ENCODE measurements around the gene MAL.
A peak's percentile ranks its signal among the peaks of the same experiment; 100 is the strongest.

The MAL gene

DNA sequence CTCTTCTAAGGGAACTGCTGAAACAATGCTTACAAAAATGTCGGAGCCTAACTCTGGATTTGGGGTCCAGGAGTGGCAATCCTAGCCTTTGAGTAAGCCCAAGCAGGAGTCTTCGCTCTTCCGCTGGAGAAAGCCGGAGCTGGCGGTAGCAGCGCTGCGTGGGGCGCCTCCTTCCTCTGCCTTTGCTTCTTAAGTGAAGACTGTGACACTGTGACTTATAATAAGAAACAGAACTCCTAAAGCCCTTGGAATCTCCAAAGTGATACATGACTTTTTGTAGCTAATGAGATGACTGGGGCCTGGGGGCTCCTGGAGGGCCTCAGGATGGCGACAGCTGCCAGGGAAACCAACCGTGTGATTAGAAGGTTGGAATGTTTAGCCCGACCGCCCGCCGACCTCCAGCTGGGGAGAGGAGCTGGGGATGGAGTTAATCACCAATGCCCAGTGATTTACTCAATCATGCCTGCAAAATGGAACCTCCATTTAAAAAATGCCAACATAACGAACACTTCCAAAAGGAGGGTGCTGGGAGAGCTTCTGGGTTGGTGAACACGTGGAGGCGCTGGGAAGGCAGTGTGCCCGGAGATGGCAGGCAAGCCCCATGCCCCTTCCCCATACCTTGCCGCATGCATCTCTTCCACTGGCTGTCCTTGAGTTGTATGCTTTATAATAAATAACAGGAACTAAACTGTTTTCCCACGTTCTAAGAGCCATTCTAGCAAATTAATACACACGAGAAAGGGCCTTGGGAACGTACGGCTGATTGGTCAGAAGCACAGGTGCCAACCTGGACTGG lies 29.0 kb upstream of the MAL start:
- no peak for DNase-seq (ENCODE audit: low spot score)

DNA sequence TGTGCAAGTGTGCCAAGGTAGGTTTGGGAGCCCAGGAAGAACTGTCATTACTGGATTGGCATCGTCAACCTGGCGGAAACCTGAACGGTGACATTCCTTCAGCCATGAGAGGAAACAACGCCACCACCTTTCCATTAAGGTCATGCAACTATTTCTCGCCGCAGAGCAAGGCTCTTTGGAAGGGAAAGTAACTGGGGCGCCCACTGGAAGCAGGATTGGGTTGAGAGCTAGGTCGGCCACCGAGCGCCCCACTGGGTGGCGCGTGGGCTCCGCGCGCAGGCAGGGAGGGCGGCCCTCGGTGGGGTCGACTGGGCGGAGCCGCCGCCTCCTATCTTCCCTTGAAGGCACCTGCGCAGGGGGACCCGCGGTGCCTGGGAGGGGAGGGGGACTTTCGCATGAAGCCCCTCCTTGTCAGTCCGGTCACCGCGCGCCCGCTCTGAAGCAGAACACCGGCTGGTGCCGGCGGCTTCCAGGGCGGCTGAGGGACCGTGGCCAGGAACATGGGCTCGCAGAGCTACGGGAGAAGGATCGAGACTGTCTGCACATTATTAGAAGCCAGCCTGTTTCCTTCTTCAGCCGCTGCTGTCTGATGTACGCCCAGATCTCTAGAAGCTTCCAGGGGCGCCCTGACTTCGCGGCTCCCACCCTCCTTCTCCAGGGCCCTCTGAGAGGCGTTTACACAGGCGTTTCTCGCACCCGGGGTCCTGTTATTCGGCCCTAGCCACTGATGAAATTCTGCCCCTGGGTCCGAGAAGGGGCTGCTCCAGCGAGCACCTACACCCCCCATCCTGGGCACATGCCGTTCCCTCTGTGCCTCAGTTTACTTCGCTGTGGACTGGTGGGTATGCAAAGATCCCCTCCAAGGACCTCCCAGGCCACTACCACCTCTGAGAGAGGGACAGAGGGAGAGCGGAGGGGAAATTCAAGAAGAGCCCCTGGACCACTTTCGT lies 27.3 kb upstream of the MAL start:
- no peak for DNase-seq (ENCODE audit: low spot score)

DNA sequence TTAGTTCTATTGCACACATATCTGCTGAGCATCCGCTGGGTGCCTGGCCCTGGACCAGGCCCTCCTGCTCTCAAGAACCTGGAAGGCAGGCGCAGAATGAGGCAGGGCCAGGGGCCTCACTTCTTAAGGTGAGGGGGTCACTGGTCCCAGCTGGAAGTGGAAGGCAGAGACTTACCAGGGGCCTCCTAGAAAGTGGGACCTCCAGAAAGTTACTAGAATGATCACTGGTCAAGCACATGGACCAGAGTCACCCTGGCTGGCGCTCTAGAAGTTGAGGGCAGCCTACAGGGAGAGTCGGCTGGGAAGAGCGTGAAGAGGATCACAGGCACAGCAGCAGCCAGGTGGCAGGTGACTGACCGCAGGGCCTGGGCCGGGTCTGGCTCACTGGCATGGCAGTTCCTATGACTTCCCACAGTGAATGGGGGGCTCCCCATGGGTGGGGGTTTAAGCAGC lies 26.1 kb upstream of the MAL start:
- DNase-seq (ENCODE audit: low spot score) = no peak

DNA sequence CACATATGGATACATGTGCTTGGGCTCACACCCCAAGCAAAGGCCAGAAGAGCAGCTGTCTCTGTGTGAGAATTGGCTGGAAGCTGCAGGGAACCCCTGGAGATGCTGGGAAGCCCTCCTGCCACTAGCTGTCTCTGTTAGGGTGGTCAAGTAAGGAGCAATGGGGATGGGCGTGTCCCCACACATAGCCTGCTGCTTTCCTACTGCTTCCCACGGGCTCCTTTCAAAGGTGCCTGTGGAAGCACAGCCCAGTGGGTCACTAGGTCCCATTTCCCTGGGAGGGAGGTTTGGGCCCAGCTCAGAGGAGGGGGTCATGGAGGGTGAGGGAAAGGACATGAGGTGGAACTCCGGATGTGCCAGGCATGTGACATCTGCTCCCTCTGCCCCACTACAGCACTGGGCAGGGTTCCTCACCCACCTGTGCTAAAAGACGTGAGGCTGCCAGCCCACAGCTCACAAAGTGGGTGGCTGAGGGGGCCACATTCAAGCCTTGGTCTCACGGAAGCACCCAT lies 24.4 kb upstream of the MAL start:
- DNase-seq (ENCODE audit: low spot score) = no peak

DNA sequence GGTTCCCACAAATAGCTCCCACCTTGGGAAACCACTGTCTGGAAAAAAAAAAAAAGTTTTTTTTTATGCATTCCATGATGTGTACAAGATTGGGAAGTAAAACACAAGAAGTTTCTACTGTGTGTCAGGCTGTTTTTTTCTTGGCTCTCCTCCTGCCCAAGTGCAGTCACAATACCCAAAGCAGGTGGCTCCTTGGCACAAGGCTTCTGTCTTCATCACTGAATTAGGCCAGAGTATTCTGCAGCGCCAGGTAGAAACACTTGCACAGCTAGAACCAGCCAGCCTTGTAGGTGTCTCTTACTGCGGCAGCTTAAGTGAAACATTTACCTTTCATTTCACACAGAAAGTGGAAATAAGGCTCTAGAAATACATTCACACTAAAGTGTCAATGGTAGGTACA lies 23.8 kb upstream of the MAL start:
- no peak for DNase-seq (ENCODE audit: low spot score)

DNA sequence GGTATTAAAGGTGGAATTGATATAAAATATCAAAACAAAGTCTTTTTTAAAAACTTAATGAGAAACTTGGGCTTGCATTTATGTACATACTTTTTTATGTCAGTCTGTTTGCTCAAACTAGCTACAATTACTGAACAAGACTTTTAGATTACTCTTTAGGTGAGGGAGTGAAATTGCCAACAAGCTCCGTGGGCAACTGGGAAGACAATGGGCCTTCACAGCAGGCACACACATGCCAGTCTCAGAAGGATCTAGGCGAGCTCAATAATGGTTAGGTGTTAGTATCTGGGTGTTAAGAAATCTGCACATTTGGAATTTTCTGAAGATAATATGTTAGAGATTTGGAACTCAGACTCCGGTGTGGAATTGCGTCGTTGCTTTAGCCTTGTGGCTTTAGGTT lies 23.0 kb upstream of the MAL start:
- no peak for DNase-seq (ENCODE audit: low spot score)

DNA sequence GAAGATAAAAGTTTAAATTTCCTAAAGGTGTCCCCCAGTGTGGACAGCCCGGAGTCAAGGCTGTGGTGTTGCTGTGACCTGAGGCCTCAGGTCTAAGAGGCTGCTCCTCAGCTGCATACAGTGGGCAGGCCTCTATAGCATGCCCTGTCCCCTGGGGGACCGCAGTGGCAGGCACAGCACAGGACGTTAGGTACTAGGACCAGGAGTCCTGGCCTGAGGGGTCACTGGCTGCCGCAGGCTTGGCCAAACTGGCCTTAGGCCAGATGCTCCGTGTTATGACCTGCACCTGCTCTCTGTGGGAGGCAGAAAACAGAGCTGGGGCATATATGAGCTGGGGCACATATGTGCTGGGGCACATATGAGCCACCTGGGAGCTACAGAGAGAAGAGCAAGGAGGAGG lies 21.2 kb upstream of the MAL start:
- no peak for DNase-seq (ENCODE audit: low spot score)

DNA sequence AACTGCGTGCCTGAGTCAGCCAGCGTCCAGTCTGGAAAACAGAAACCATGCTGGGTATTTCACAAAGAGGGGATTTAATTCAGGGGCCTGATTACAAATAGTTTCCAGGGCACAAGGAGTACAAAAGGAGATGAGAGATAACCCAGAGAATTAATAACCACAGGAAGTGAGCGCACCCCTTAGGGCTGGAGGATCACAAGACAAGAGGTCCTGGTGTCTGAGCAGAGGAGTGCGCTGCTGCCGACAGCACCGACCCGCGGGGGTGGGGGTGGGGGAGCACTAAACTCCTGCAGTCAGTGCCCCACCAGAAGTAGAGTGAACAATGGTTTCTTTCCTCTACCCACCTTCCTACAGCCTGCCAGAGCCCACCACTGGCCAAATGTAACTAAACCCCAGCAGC lies 20.8 kb upstream of the MAL start:
- no peak for DNase-seq (ENCODE audit: low spot score)

DNA sequence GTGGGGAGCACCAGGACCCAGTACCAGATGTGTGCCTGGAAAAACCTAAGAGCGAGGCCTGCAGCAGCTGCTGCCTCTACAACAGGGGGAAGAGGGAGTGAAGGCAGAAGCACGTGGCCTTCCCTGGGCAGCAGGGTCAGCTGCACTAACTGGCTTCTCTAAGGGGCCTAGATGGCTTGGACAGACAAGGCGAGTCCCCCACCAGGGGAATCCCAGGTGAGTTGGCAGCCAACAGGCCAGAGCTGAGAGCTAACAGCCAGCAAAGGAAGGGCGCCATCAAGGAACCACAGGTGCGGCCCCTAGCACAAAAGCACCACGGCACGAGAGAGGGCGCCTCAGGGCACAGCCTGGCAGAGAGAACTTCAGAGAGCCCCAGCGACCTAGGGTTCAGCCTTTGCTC lies 19.8 kb upstream of the MAL start:
- no peak for DNase-seq (ENCODE audit: low spot score)

DNA sequence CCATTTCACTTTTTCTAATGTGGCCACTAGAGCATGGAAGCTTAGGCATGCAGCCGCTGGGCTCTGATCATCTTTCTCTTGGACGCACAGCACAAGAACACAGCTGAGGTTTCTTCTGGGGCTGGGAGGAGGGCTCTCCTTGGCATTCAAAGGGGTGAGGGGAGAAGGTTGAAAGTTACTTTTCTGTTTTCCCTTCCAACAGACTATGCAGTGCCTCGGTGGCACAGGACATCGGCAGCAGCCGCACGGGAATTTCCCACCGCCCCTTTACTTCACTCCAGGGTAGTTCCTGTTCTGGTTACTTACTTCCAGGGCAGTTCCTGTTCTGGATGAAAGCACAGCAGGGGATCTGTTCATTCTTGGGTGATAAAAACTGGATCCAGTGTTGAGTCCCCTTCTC lies 18.9 kb upstream of the MAL start:
- DNase-seq (ENCODE audit: low spot score) = no peak

DNA sequence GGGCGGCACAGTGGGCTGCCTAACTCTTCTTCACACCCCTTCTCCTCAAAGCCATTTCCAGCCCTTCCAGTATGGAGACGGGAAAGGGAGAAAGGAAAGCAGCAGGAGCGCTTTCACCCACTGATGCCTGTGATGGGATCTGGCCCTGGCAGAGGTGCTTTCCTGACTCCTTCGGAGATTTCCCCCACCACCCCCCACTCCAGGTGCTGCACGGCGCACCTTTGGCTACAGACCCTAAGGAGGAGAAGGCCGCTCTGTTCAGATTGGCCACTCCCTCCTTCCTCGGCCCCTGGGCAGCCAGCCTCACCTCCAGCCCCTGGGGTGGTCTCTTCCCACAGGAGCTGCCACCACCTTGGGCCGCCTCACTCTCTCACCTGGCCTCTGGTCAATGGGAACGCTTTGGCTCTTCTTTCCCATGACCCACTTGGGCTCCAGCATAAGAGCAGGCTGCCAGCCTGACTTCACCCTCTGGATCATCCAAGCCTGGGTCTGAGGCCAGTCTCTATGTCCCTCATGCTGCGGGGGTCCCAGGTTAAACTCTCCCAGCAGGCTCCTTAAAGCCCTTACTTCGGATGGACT lies 18.4 kb upstream of the MAL start:
- DNase-seq (ENCODE audit: low spot score) = no peak

DNA sequence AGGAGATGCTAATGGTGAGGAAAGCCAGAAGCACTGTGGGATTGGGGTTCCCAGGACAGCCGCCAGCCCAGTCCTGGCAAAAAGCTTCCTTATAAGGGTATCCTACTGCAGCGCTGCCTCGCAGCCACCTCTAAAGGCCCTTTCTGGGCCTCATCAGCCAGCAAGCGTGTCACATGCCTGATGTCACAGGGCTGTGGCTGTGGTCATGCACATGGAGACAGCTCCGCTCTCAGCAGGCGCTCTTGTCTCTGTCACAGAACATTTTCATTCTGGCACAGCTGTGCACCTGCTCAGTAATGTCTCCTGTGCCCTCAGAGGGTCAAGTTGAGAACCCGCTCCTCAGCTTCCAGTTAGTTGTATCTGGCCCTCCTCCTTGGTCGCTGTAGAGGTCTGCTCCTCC lies 17.7 kb upstream of the MAL start:
- DNase-seq (ENCODE audit: low spot score) = peak; percentile 83

DNA sequence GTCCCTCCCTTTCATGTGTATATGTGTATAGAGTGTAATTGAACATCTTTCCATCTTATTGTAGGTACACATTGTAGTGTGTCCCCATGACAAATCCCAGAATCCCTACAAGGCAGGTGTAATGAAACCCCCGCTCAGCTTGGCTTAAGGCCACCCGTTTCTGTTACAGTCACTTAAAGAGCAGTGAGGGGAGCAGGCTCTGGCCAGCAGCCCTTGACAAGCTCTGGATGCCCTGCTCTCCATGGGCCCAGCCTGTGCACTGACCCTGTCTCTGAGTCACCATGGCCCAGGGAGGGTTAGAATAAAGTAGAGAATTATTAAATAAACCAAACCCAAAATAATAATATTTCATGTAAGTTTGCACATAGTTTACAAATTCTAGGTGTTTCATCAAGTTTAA lies 17.2 kb upstream of the MAL start:
- DNase-seq (ENCODE audit: low spot score) = no peak

DNA sequence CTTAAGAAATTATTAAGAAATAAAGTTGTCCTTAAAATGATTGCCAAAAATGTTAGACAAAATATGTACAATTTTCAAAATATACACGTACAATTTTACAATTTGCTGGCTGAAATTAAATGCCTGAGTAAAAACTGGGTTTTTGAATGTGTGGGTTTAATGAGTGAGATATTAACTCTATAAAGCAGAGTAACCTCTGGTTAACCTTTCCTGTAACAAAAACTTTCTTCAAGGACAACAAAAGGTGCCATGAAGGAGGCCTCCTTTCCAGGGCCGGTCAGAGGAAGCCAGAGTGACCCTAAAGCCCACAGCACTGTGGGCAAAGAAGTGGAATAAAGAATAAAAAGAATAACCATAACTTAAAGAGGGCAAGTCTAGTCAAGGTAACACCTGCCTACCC lies 16.5 kb upstream of the MAL start:
- no peak for DNase-seq (ENCODE audit: low spot score)

DNA sequence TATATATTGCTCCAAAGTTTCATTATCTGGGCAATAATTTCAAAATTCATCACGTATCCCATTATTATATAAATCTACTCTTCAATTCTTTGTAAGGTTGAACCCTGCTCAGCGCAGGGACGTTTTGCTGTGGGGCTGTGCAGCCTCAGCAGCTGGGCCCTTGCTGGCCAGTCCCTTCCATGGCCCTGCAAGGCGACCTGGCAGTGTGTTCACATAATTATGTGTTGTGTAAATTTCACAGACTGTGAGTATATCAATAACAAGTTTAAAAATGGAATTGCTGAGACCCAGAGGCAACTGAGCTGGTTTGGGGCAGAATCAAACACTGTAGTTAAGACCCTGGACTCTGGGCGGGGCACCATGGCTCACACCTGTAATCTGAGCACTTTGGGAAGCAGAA lies 16.1 kb upstream of the MAL start:
- no peak for DNase-seq (ENCODE audit: low spot score)

DNA sequence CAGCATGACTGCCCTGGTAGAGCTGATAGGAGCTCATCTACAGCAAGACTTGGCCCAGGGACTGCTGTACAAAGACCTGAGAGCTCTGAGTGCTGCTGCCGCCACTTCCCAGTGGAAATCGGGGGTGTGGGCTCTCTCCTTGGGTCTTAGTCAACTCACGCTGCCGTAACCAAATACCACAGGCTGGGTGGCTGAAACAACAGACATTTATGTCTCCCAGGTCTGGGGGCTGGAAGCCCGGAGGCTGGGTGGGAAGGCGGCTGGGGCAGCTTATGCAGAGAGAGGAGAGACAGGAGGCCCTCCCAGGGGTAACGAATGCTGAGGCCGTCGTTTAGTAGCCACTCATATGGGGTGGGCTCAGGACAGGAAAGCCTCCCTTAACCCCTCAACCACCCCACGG lies 15.4 kb upstream of the MAL start:
- no peak for DNase-seq (ENCODE audit: low spot score)

DNA sequence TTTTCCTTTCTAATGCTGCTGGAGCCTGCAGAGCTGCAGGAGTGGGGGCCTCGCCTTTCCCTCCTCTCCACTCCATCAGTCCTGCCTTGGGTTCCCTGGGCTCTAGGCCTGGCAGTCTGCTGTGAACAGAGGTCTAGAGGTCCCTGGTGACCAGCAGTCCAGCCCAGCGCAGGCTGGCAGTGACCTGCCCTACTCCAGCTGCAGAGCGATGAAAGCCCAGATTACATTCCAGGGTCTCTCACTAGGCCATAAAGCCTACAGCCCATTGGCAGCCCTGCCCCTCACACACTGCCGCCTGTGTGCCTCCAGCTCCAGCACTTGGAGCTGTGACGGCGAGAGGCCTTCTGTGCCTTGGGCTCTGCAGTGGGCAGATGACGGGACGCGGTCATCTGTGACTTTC lies 14.8 kb upstream of the MAL start:
- no peak for DNase-seq (ENCODE audit: low spot score)

DNA sequence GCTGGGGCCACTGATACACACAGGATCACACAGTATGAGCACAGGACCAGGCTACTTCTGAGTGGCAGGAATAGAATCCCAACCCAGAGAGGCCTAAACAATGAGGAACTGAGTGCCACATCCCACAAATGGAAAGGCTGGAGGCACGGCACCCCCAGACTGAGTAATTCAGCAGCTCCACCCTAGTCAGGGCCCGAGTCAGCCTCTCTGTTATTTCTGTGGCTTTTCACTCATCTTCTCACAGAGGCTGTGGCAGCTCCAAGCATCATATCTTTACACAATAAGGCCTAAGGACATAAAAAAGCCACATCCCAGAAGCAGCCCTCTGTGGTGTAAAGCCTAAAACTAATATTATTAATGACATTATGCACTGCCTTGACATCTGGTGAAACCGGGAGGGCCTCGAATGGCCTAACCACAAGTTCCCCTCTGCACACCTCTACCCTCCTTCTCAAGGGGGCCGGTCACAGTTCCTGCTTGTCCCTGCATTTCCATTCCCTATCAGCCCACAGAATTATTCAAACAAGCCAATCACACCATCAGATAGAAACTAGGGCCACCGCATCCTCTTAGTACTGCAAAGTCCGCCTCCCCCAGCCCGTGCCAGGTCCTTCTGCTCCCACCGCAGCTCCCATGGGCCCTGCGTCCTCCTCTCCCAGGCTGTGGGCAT lies 12.5 kb upstream of the MAL start:
- no peak for DNase-seq (ENCODE audit: low spot score)

DNA sequence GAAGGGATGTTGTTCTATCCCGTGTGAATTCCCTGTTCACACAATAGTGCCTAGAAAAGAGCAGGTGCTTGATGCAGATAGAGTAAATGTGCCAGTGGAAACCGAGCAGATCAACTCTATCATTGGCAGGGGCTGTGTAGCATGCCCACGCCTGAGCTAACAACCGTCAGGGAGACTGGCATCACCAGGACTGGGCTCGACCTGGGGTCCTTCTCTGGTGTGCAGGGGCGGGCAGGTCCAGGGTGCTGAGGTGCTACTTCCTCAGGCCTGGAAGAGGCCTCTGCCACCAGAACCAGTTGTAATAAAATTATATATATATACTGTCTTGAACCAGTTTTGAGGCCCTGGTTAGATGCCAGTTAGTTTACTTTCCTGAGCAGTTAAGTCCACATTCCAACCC lies 11.8 kb upstream of the MAL start:
- no peak for DNase-seq (ENCODE audit: low spot score)

DNA sequence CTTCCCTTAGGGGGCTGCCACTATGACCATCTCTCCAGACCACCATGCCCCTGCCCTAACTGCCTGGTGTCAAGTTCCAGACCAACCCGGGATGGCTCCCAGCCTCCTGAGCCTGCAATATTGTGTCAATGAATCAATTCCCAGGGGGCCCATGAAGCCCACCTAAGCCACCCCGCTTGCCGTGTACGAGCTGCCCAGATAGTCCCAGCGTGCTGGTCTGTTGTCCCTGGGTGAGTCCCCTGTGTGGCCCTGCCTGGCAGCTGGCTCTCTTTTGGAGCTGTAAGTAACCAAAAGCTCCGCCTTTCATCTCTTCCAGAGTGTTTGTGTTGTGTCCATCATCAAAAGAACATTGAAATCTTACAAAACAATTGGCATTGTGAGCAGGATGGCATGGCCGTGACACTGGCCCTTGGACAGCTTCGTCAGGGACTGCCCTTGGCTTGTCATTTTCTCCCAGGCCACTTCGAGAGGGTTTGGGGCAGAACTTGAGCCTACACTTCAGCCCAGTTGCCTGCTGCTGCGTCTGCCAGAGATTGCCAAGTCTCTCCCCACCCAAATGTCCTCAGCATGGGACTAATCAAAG lies 11.3 kb upstream of the MAL start:
- peak; percentile 76 for DNase-seq (ENCODE audit: low spot score)

DNA sequence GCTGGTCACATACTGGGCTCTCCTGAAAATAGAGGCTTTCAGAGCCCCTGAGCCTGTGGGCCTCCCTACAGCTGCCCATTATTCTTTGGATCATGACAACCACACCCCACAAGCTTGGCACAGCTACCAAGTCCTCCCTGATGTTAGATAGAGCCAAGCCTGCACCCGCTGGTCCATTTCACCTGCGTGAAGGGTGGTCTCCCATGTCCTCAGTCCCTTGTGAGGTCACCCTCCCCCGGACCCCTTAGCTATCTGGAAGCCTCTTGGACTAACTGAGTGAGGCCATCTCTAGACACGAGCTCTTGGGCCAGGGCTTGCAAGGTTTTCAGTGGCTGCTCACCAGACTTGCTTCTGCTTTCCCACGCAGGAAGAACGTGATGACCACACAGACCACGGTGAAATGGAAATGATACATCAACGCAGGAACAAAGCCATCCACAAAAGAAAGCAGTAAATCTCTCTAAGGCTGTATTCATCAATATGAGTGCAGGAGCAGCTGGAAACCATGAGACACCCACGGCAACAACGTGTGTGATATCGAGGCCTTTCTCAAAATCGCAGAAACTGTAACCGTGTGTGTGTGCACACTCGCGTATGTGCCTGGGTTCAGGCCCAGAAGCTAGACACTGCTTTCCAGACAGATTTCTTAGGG lies 10.1 kb upstream of the MAL start:
- no peak for DNase-seq (ENCODE audit: low spot score)

Measured in globus pallidus (tissue), 1 donor.